ENCODE results near the gene SOAT2.

The SOAT2 gene

GRCh38 chr12:53065470-53065869 lies 37.8 kb upstream of the SOAT2 start:
- DNase-seq (ENCODE audit: low read depth in 2 of 2), result no peak

GRCh38 chr12:53065975-53066931 lies 37.0 kb upstream of the SOAT2 start:
- DNase-seq (ENCODE audit: low read depth in 2 of 2), result peak; percentile 58 to 73

DNA sequence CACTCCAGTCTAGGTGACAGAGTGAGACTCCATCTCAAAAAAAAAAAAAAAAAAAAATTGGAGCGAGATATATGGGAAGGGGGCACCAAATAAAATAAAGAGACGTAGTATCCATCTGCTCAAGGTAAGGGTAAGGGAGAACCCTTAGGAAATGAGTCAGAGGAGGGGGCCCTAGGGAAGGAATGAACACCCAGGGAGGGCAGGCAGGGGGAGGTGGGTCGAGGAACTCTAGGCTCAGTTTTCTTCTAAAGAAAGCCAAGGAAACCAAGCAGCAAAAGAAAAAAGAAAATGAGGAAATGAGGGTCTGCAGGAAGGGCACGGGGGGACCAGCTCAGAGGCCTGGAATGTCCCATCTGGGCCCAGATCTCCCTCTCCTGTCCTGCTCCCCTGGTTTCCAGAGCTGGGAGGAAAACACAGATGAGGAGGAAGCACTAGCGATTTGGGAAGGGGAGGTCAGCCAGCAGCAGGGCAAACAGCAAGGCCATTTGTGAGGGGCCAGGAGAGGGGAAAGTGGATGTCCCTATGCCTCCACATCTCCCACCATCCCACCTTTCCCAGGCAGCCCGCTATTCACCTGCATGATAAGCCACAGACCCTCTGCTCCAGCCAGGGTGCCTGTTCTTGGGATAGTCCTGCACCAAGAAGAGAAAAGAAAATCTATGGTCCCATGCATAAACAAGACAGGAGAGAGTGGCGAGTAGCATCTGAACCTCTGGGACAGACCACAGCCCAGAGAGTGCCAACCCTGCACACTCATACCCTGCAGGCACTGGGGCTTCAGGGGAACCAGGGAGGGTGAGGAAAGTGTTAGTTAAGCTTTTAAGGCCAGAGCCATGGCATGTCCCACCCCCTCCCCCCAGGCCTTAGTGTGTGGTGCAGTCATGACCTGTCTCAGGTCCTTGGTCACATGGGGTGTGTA lies 36.0 kb upstream of the SOAT2 start:
- DNase-seq (ENCODE audit: low read depth in 2 of 2), result no peak

GRCh38 chr12:53067993-53068770 lies 35.1 kb upstream of the SOAT2 start:
- DNase-seq (ENCODE audit: low read depth in 2 of 2), result no peak

- no peak for DNase-seq (ENCODE audit: low read depth in 2 of 2)
Measured at GRCh38 chr12:53068811-53069585, 34.3 kb upstream of the SOAT2 start.

GRCh38 chr12:53069621-53070410 lies 33.5 kb upstream of the SOAT2 start:
- DNase-seq (ENCODE audit: low read depth in 2 of 2), result no peak

DNA sequence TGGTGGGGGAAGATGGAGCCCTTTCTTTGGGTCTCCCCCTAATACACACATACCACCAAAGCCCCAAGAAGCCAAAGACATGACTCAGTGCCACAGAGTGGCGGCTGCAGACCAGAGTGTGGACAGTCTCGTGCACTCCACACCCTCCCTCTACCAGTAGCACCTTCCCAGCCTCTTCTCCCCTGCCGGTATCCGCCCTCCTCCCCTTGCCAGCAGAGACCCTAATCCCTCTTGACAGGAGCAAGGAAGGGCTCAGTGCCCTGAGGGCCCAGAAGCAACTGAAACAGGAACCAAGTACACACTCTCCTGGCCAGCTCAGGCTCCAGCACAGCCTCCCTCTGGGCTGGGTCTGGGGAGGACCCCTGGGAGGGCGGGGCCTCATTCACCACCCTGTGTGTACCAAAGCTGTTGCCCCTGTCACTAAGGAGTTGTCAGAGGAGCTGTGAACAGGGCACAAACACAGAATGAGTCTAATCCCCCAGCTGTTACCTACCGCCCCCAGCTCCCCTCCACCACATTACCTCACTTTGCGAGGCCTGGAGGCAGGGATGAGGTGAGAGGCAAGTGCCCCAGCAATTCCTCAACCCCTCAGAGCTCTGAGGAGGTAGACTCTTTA lies 32.3 kb upstream of the SOAT2 start:
- no peak for DNase-seq (ENCODE audit: low read depth in 2 of 2)

GRCh38 chr12:53071591-53072551 lies 31.4 kb upstream of the SOAT2 start:
- DNase-seq (ENCODE audit: low read depth in 2 of 2), result no peak

GRCh38 chr12:53073881-53074280 lies 29.4 kb upstream of the SOAT2 start:
- DNase-seq (ENCODE audit: low read depth in 2 of 2), result no peak

DNA sequence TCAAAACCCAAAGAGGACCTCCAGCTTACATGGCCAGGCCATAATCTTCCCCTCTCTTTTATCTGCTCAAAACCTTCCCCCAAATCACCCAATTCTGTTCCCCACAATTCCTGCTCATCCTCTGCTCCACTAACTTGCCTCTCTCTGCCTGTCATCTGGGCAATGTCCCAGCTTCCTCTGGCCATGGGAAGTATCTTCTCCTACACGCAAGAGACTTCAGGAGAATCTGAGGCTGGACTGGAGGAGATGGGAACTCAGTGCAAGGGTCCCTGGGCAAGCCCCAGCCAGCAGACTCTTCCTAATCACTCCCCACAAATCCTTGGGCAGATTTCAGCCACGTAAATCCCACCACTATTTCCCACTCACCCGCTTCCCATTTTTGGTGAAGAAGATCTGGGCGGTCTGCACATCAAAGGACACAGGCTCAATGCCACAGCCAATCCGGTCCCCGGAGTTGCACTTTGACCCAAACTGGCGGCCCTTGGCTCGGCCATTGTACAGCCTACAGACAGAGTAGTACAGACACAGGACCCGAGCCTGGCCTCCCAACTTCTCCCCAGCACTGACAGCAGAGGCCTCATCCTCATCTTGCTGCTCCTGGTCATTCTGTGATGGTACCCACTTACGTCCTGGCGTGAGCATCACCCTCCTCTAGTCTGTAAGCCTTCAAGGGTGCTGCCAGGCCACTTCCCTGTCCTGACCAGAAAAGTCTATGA lies 28.8 kb upstream of the SOAT2 start:
- DNase-seq (ENCODE audit: low read depth in 2 of 2), result no peak

- DNase-seq (ENCODE audit: low read depth in 2 of 2), result no peak
Measured at GRCh38 chr12:53074999-53075370, 28.3 kb upstream of the SOAT2 start.

- no peak for DNase-seq (ENCODE audit: low read depth in 2 of 2)
Measured at GRCh38 chr12:53076461-53076860, 26.8 kb upstream of the SOAT2 start.

DNA sequence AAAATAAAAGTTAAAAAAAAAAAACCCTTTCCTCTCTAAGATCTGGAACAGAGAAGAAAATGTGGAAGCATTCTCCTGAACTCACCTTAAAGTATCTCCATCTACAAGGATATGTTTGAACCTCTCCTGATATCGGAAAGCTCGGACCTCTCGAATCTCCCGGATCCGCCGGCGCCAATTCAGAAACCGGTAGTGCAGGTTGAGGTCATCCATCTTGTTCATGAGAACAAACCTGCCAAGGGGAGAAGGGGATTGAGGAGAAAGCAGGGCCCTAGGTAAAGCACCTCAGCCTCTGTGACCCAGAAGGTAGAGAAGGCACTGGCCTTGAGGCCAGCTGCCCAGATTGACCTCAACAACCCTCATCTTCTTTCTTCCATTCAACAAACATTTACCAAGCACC lies 26.3 kb upstream of the SOAT2 start:
- DNase-seq (ENCODE audit: low read depth in 2 of 2), result no peak

- peak in 1 of 2 donors; percentile 37 for DNase-seq (ENCODE audit: low read depth in 2 of 2)
Measured at GRCh38 chr12:53078425-53079225, 24.7 kb upstream of the SOAT2 start.

GRCh38 chr12:53079226-53080117 lies 23.8 kb upstream of the SOAT2 start, which contains the start of gene SPRYD3:
SPRYD3 (minus strand) TSS chr12:53079390; CDS start chr12:53079333, 57 bp downstream.
- DNase-seq (ENCODE audit: low read depth in 2 of 2), result peak; percentile 95

DNA sequence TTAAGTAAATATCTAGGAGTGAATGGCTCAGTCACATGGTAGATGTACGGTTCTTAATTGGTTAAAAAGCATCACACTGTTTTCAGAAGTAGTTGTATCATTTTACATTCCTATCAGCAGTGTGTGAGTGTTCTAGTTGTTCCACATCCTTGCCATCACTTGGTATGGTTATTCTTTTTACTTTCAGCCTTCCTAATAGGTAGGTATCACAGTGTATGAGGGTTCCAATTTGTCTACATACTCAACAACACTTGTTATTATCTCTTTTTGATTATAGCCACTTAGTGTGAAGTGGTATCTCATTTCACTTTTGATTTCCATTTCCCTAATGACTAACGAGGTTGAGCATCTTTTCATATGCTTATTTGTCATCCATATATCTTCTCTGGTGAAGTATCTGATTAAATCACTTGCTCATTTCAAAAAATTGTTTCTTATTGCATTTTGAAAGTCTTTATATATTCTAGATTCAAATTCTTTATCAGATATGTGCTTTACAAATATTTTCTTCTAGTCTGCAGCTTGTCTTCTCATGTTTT lies 20.6 kb upstream of the SOAT2 start:
- DNase-seq (ENCODE audit: low read depth in 2 of 2), result no peak

All from stimulated activated CD4-positive, alpha-beta T cell treated with anti-CD3 and anti-CD28 coated beads, Interleukin-4, amount 100 ng/mL, for 48 hours (primary cell).